ENCODE measurements around the gene PNMT. TPM values are rescaled to one million over a fixed set of nuclear protein-coding genes. Genes with fewer than 3 reads are reported as not detected.

PNMT gene
- total and polyA plus RNA-seq, 2 of the 13 experiments (the other 11 are each of a cell fraction or from before 2014, with no cell fraction given): 0.25 TPM; not detected in 1

DNA sequence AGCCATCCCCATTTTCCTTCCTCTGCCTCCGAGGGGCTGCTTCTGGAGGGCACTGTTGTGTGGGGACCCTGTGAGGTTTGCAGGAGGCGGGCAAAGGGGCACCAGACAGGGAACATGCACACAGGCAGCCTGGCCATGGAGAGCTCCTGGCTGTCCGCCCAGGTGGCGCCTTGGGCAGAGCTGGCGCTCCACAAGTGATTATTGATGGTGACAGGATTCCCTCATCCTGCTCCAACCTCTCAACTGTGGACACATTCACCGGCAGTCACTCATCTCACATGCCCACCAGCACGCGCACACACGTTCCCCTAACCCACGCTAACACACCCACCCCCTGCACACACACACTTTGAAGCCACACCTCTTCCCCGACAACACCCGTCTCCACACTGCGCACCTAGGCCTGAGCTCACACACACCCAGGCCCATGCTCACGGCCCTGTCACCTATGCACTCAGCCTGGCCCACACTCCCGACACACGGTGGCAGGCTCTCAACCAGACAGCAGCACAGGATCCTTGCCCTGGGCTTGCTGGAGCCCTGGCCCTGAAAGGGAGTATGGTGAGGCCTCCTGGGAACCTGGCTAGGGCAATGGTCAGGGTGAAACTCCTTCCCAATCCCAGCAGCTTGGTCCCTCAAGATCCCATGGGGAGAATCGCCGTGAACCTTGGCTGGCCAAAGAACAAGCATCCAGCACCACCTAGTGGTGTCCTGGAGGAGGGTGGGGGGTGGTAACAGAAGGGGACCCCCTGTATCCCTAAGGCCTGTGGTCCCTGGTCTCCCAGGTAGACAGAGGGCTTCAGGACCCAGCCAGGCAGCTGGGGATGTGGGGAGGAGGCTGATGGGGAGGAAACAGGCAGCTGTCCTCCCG lies 3.6 kb downstream of the PNMT start (continued):
- TF ChIP-seq, protein P1, sequence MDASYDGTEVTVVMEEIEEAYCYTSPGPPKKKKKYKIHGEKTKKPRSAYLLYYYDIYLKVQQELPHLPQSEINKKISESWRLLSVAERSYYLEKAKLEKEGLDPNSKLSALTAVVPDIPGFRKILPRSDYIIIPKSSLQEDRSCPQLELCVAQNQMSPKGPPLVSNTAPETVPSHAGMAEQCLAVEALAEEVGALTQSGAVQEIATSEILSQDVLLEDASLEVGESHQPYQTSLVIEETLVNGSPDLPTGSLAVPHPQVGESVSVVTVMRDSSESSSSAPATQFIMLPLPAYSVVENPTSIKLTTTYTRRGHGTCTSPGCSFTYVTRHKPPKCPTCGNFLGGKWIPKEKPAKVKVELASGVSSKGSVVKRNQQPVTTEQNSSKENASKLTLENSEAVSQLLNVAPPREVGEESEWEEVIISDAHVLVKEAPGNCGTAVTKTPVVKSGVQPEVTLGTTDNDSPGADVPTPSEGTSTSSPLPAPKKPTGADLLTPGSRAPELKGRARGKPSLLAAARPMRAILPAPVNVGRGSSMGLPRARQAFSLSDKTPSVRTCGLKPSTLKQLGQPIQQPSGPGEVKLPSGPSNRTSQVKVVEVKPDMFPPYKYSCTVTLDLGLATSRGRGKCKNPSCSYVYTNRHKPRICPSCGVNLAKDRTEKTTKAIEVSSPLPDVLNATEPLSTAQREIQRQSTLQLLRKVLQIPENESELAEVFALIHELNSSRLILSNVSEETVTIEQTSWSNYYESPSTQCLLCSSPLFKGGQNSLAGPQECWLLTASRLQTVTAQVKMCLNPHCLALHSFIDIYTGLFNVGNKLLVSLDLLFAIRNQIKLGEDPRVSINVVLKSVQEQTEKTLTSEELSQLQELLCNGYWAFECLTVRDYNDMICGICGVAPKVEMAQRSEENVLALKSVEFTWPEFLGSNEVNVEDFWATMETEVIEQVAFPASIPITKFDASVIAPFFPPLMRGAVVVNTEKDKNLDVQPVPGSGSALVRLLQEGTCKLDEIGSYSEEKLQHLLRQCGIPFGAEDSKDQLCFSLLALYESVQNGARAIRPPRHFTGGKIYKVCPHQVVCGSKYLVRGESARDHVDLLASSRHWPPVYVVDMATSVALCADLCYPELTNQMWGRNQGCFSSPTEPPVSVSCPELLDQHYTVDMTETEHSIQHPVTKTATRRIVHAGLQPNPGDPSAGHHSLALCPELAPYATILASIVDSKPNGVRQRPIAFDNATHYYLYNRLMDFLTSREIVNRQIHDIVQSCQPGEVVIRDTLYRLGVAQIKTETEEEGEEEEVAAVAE (CRISPR knock-in tag; IDR thresholded peaks at IDR 0.05; ENCODE audit: borderline replicate concordance): peak; percentile 45; the same call in 1 of the 2 replicates
- no peak for TF ChIP-seq U2AF1 (optimal IDR thresholded peaks at IDR 0.05; ENCODE audit: low read depth, low read length)
- no peak for TF ChIP-seq ZNF570 (CRISPR knock-in tag; IDR thresholded peaks at IDR 0.05; ENCODE audit: borderline replicate concordance)
- TF ChIP-seq HHEX (CRISPR knock-in tag; IDR thresholded peaks at IDR 0.05): no peak
- 0 out of 2 replicates have a peak, but pooled peaks have one; percentile 56 for TF ChIP-seq DNMT3B (CRISPR knock-in tag; conservative IDR thresholded peaks at IDR 0.05)
- TF ChIP-seq EED (CRISPR knock-in tag; IDR thresholded peaks at IDR 0.05): peak; percentile 94
- no peak for TF ChIP-seq SMARCE1 (IDR thresholded peaks at IDR 0.05; ENCODE audit: borderline replicate concordance)
- TF ChIP-seq, protein P2, sequence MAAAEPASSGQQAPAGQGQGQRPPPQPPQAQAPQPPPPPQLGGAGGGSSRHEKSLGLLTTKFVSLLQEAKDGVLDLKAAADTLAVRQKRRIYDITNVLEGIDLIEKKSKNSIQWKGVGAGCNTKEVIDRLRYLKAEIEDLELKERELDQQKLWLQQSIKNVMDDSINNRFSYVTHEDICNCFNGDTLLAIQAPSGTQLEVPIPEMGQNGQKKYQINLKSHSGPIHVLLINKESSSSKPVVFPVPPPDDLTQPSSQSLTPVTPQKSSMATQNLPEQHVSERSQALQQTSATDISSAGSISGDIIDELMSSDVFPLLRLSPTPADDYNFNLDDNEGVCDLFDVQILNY (CRISPR knock-in tag; conservative IDR thresholded peaks at IDR 0.05): no peak
- TF ChIP-seq ZC3H4 (CRISPR knock-in tag; IDR thresholded peaks at IDR 0.05; ENCODE audit: borderline replicate concordance): no peak
- peak; percentile 69 for TF ChIP-seq KDM3A (CRISPR knock-in tag; IDR thresholded peaks at IDR 0.05; ENCODE audit: low read depth)
- peak; percentile 68 for TF ChIP-seq ZNF350 (CRISPR knock-in tag; IDR thresholded peaks at IDR 0.05; ENCODE audit: borderline replicate concordance, low read depth)
- no peak for TF ChIP-seq TBL1XR1 (IDR thresholded peaks at IDR 0.05; ENCODE audit: borderline replicate concordance, low read length, partially characterized antibody)
- no peak for TF ChIP-seq NFIB (CRISPR knock-in tag; IDR thresholded peaks at IDR 0.05; ENCODE audit: borderline replicate concordance)
- TF ChIP-seq, protein P3, sequence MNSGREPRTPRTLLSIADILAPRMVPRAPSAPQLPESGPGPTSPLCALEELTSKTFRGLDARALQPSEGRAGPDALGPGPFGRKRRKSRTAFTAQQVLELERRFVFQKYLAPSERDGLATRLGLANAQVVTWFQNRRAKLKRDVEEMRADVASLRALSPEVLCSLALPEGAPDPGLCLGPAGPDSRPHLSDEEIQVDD (CRISPR knock-in tag; IDR thresholded peaks at IDR 0.05; ENCODE audit: borderline replicate concordance): no peak; the same call in none of the 2 replicates
- TF ChIP-seq MAFF (IDR thresholded peaks at IDR 0.05; ENCODE audit: low read depth, low read length): no peak
- 0 out of 3 replicates have a peak, but pooled peaks have one; percentile 17 for TF ChIP-seq MXI1 (IDR thresholded peaks at IDR 0.05; ENCODE audit: borderline replicate concordance, low read depth, low read length)
- TF ChIP-seq NFE2L1 (CRISPR knock-in tag; IDR thresholded peaks at IDR 0.05; ENCODE audit: borderline replicate concordance): no peak
- no peak for TF ChIP-seq CAMTA2 (CRISPR knock-in tag; IDR thresholded peaks at IDR 0.05; ENCODE audit: borderline replicate concordance)
- TF ChIP-seq ZNF556 (CRISPR knock-in tag; IDR thresholded peaks at IDR 0.05; ENCODE audit: borderline replicate concordance): peak; percentile 77; the same call in 1 of the 2 replicates
- TF ChIP-seq KLF12 (CRISPR knock-in tag; IDR thresholded peaks at IDR 0.05; ENCODE audit: borderline replicate concordance): no peak
- TF ChIP-seq ZFY (CRISPR knock-in tag; IDR thresholded peaks at IDR 0.05): peak; percentile 80
- TF ChIP-seq, protein P4, sequence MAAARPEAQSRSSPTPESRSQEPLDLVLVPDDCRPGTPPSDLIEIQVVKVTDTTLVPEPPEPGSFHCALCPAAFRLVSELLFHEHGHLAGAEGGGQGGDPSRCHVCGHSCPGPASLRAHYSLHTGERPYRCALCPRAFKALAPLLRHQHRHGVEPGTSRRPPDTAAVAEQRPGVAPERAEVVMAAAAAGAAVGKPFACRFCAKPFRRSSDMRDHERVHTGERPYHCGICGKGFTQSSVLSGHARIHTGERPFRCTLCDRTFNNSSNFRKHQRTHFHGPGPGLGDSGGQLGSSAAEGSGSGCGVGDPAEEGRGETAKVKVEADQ (CRISPR knock-in tag; IDR thresholded peaks at IDR 0.05; ENCODE audit: borderline replicate concordance): peak; percentile 88; the same call in 1 of the 2 replicates
- no peak for TF ChIP-seq SP2 (CRISPR knock-in tag; IDR thresholded peaks at IDR 0.05)
- TF ChIP-seq TCF7L2 (IDR thresholded peaks at IDR 0.05; ENCODE audit: low read depth, low read length): no peak
